DND-41 (cell line): ENCODE data around the gene UFD1.

ENCODE experiments used
- ATAC-seq: fragments of 200-7000 bp; cut with Tn5 transposase; 3 replicates; pipeline ENCODE4 v1.9.1; 2021; ENCODE audit warnings: low read depth; ENCODE audit not compliant: insufficient read depth
- DNase-seq: peaks from one replicate; pipeline ENCODE4 v3.0.0-alpha.2; 2020
- H2AFZ ChIP-seq: 2 replicates; pipeline ENCODE4 v1.6.0; 2012; ENCODE audit warnings: low read depth, low read length
- H3K27ac ChIP-seq: 2 replicates; pipeline ENCODE4 v1.5.1; 2012; ENCODE audit warnings: low read length, inconsistent platforms
- H3K27me3 ChIP-seq: fragments of 200-600 bp; sonication (generic); 2 replicates; pipeline ENCODE4 v1.6.0; 2012; ENCODE audit warnings: low read length, mild to moderate bottlenecking, inconsistent platforms; ENCODE audit not compliant: insufficient read depth, poor library complexity
- H3K36me3 ChIP-seq: 2 replicates; pipeline ENCODE4 v1.5.1; 2012; ENCODE audit warnings: low read length, inconsistent platforms; ENCODE audit not compliant: insufficient read depth
- H3K4me1 ChIP-seq: 2 replicates; pipeline ENCODE4 v1.5.1; 2012; ENCODE audit warnings: mild to moderate bottlenecking, low read length; ENCODE audit not compliant: insufficient read depth
- H3K4me2 ChIP-seq: 2 replicates; pipeline ENCODE4 v1.6.0; 2012; ENCODE audit warnings: mild to moderate bottlenecking, moderate library complexity, low read length, inconsistent platforms; ENCODE audit not compliant: insufficient read depth
- H3K4me3 ChIP-seq, 2 experiments: fragments of 200-600 bp in 1 of 2; shearing (Covaris generic) in 1 of 2; 2 replicates each; pipeline ENCODE4 v1.5.1; 2012 to 2016; ENCODE audit warnings: inconsistent platforms in 2 of 2, low read length in 2 of 2, mild to moderate bottlenecking in 2 of 2, low read depth in 1 of 2, moderate library complexity in 1 of 2
- H3K79me2 ChIP-seq: 2 replicates; pipeline ENCODE4 v1.6.0; 2012; ENCODE audit warnings: low read length, inconsistent platforms; ENCODE audit not compliant: insufficient read depth
- H3K9ac ChIP-seq: 2 replicates; pipeline ENCODE4 v1.6.0; 2012; ENCODE audit warnings: low read depth, mild to moderate bottlenecking, inconsistent platforms, low read length, moderate library complexity
- H3K9me3 ChIP-seq: 2 replicates; pipeline ENCODE4 v1.5.1; 2012; ENCODE audit warnings: low read length, moderate library complexity, mild to moderate bottlenecking, inconsistent platforms; ENCODE audit not compliant: insufficient read depth, severe bottlenecking
- H4K20me1 ChIP-seq: 2 replicates; pipeline ENCODE4 v1.6.0; 2012; ENCODE audit warnings: low read length; ENCODE audit not compliant: insufficient read depth
- CTCF ChIP-seq: IDR thresholded peaks from 2 replicates; pipeline ENCODE4 v1.5.1; 2012; ENCODE audit warnings: borderline replicate concordance, low read length, moderate library complexity, mild to moderate bottlenecking; ENCODE audit not compliant: poor library complexity, severe bottlenecking; ENCODE audit errors: extremely low read depth
- EZH2 ChIP-seq: IDR thresholded peaks from 3 replicates; pipeline ENCODE4 v1.6.1; 2012; ENCODE audit warnings: borderline replicate concordance, low read depth, mild to moderate bottlenecking, moderate library complexity, low read length, inconsistent platforms; ENCODE audit not compliant: severe bottlenecking

UFD1 gene

GRCh38 chr22:19526702-19527111, 47.7 kb upstream of the UFD1 start:
- Histone ChIP-seq H3K36me3 (peaks cover 22% of the 10 kb centered on the region), H3K4me1 (no peaks in the 10 kb centered on the region), H3K79me2 (no peaks in the 10 kb centered on the region), H4K20me1 (peaks cover 13% of the 10 kb centered on the region; the same call in 1 of the 2 replicates), H3K27me3 (no peaks in the 10 kb centered on the region), H3K9me3 (no peaks in the 10 kb centered on the region), H2AFZ (no peak overlapping the region), H3K9ac (no peak overlapping the region), H3K27ac (no peak overlapping the region), H3K4me2 (no peak overlapping the region), H3K4me3 (no peak overlapping the region)
- no peak for ATAC-seq
- TF ChIP-seq EZH2: no peak
- TF ChIP-seq CTCF: no peak
- no peak for DNase-seq

- H3K4me3 ChIP-seq: no peak overlapping the region
- no peak overlapping the region for H3K9ac ChIP-seq
- H3K4me2 ChIP-seq: no peak overlapping the region
- no peak overlapping the region for H2AFZ ChIP-seq
- H4K20me1 ChIP-seq: peaks cover 13% of the 10 kb centered on the region; the same call in 1 of the 2 replicates
- peaks cover 22% of the 10 kb centered on the region for H3K36me3 ChIP-seq
- ATAC-seq (no peak), DNase-seq (no peak)
- no peaks in the 10 kb centered on the region for H3K27me3 ChIP-seq
- H3K9me3 ChIP-seq: no peaks in the 10 kb centered on the region
- H3K79me2 ChIP-seq: no peaks in the 10 kb centered on the region
- no peaks in the 10 kb centered on the region for H3K4me1 ChIP-seq
- no peak overlapping the region for H3K27ac ChIP-seq
- TF ChIP-seq CTCF (no peak), EZH2 (no peak)
Observed at GRCh38 chr22:19526076-19526701, 47.2 kb upstream of the UFD1 start.

- Histone ChIP-seq H3K36me3 (peaks cover 27% of the 10 kb centered on the region), H3K4me1 (no peaks in the 10 kb centered on the region), H3K9ac (no peak overlapping the region), H3K27ac (no peak overlapping the region), H3K4me2 (no peak overlapping the region), H4K20me1 (peaks cover 13% of the 10 kb centered on the region; the same call in 1 of the 2 replicates), H3K79me2 (no peaks in the 10 kb centered on the region), H3K4me3 (no peak overlapping the region), H3K9me3 (no peaks in the 10 kb centered on the region), H2AFZ (no peak overlapping the region), H3K27me3 (no peaks in the 10 kb centered on the region)
- ATAC-seq (0 out of 3 replicates have a peak, but pooled peaks have one; percentile 6), DNase-seq (no peak)
- no peak for TF ChIP-seq CTCF
Observed at GRCh38 chr22:19525666-19526065, 46.7 kb upstream of the UFD1 start.

- no peak overlapping the region for H2AFZ ChIP-seq
- ATAC-seq: peak; percentile 5; the same call in 1 of the 3 replicates
Observed at GRCh38 chr22:19525116-19525660, 46.2 kb upstream of the UFD1 start.

More at GRCh38 chr22:19525116-19525660, 46.2 kb upstream of the UFD1 start:
- Histone ChIP-seq H3K9ac (no peak overlapping the region), H3K27me3 (no peaks in the 10 kb centered on the region), H3K27ac (no peak overlapping the region), H3K4me2 (no peak overlapping the region), H3K36me3 (peaks cover 32% of the 10 kb centered on the region), H3K79me2 (no peaks in the 10 kb centered on the region), H4K20me1 (peaks cover 13% of the 10 kb centered on the region), H3K4me3 (no peak overlapping the region), H3K9me3 (no peaks in the 10 kb centered on the region), H3K4me1 (no peaks in the 10 kb centered on the region)
- no peak for TF ChIP-seq EZH2
- TF ChIP-seq CTCF: no peak
- DNase-seq: no peak
